Breast epithelium (tissue), 4 donors: ENCODE measurements around the gene ARRDC5. TPM values are rescaled to one million over a fixed set of nuclear protein-coding genes. Genes with fewer than 3 reads are reported as not detected.

Experiments used
- DNase-seq, 2 donors: peaks; one replicate each; pipeline ENCODE4 v3.0.0-alpha.2; 2019; ENCODE audit warnings: low spot score in 2 of 2
- H3K27ac ChIP-seq, 2 donors: fragments of 200-600 bp; sonication (generic) in 1 of 2; one replicate each; pipeline ENCODE4 v1.5.1; 2016 to 2019; ENCODE audit warnings: mild to moderate bottlenecking in 1 of 2
- H3K27me3 ChIP-seq, 2 donors: fragments of 200-600 bp; sonication (generic) in 1 of 2; one replicate each; pipeline versions ENCODE4 v1.5.1 to v1.6.0; 2017 to 2019; ENCODE audit warnings: control low read depth in 1 of 2, mild to moderate bottlenecking in 1 of 2
- H3K36me3 ChIP-seq: fragments of 200-600 bp; one replicate; pipeline ENCODE4 v1.5.1; 2019
- H3K4me1 ChIP-seq, 2 donors: fragments of 200-600 bp; sonication (generic); one replicate each; pipeline ENCODE4 v1.5.1; 2016 to 2019; ENCODE audit warnings: control low read depth in 1 of 2
- H3K4me3 ChIP-seq, 3 donors: fragments of 200-600 bp; sonication (generic); 1 replicate in 2 of 3; 2 replicates in 1 of 3; pipeline ENCODE4 v1.5.1; 2016 to 2019; ENCODE audit warnings: mild to moderate bottlenecking in 3 of 3, moderate library complexity in 2 of 3
- H3K9me3 ChIP-seq, 2 donors: fragments of 200-600 bp; sonication (generic) in 1 of 2; one replicate each; pipeline ENCODE4 v1.5.1; 2016 to 2019; ENCODE audit warnings: control low read depth in 1 of 2
- POLR2A ChIP-seq: fragments of 450-650 bp; IDR thresholded peaks from one replicate; pipeline ENCODE4 v1.6.1; 2016; ENCODE audit warnings: antibody characterized with exemption, mild to moderate bottlenecking, moderate library complexity
- POLR2AphosphoS5 ChIP-seq, 3 donors: sonication (generic); formaldehyde crosslinking; IDR thresholded peaks; one replicate each; pipeline ENCODE4 v1.6.1; 2017; ENCODE audit warnings: antibody characterized with exemption in 3 of 3
- intact Hi-C: fragments of 100-400 bp; cut with DNase I; formaldehyde crosslinking; loops from one replicate; pipeline ENCODE4 v1.15.1; 2023; ENCODE audit warnings: low total_unique reads
- total RNA-seq, 3 donors: library from RNA; depleted of rRNA; stranded (reverse); fragments of >200 nt; gene quantifications; one replicate each; pipeline ENCODE4 v1.1.0, GENCODE V29; 2016
- TF ChIP-seq, protein P1 (sequence below), 3 donors: fragments of 450-650 bp; IDR thresholded peaks; one replicate each; pipeline ENCODE4 v1.5.1; 2016 to 2017; ENCODE audit warnings: antibody characterized with exemption in 3 of 3, mild to moderate bottlenecking in 3 of 3, moderate library complexity in 3 of 3

ARRDC5 gene
- total RNA-seq, 3 donors from 2014 or later = 0.64 TPM; not detected in 2

DNA sequence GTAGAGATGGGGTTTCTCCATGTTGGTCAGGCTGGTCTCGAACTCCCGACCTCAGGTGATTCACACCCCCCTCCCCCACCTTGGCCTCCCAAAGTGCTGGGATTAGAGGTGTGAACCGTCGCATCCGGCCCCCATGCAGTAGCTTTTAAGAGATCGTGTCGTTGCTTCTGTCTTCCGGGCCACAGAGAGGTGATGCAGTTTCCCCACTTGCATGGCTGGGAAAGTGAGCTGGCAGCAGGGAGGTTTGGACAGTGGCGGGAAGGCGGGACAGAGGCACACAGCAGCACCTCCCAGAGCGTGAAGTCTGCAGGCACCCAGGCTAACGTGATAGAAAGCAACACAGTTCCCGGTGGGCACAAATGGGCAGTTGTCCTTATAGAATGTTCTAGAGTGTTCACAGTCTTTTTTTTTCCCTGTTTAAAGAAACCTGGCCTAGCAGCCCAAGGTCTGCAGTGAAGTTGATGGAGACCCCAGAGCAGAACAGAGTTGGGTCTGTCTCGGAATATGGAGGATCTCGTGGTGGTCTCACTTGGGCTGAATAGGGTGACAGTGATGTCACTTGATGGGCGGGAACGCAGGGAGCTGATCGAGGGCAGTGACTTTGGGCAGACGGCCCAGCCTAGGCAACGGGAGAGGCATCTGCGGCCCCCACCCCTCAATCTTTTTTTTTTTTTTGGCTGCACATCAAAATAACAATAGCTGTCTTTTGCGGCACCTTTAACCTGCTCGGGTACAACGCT, 11.5 kb upstream of the ARRDC5 start:
- intact Hi-C loops = no loop called here
- Histone ChIP-seq H3K27me3 (no peaks in the 10 kb centered on the region), H3K9me3 (no peaks in the 10 kb centered on the region), H3K27ac (no peak overlapping the region), H3K36me3 (no peaks in the 10 kb centered on the region), H3K4me1 (peaks cover 15 to 17% of the 10 kb centered on the region in 2 donors), H3K4me3 (no peak overlapping the region)
- DNase-seq = no peak
- TF ChIP-seq POLR2AphosphoS5 (IDR thresholded peaks at IDR 0.05) (no peak), POLR2A (no peak)
- TF ChIP-seq, protein P1, sequence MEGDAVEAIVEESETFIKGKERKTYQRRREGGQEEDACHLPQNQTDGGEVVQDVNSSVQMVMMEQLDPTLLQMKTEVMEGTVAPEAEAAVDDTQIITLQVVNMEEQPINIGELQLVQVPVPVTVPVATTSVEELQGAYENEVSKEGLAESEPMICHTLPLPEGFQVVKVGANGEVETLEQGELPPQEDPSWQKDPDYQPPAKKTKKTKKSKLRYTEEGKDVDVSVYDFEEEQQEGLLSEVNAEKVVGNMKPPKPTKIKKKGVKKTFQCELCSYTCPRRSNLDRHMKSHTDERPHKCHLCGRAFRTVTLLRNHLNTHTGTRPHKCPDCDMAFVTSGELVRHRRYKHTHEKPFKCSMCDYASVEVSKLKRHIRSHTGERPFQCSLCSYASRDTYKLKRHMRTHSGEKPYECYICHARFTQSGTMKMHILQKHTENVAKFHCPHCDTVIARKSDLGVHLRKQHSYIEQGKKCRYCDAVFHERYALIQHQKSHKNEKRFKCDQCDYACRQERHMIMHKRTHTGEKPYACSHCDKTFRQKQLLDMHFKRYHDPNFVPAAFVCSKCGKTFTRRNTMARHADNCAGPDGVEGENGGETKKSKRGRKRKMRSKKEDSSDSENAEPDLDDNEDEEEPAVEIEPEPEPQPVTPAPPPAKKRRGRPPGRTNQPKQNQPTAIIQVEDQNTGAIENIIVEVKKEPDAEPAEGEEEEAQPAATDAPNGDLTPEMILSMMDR (IDR thresholded peaks at IDR 0.05) = no peak

DNA sequence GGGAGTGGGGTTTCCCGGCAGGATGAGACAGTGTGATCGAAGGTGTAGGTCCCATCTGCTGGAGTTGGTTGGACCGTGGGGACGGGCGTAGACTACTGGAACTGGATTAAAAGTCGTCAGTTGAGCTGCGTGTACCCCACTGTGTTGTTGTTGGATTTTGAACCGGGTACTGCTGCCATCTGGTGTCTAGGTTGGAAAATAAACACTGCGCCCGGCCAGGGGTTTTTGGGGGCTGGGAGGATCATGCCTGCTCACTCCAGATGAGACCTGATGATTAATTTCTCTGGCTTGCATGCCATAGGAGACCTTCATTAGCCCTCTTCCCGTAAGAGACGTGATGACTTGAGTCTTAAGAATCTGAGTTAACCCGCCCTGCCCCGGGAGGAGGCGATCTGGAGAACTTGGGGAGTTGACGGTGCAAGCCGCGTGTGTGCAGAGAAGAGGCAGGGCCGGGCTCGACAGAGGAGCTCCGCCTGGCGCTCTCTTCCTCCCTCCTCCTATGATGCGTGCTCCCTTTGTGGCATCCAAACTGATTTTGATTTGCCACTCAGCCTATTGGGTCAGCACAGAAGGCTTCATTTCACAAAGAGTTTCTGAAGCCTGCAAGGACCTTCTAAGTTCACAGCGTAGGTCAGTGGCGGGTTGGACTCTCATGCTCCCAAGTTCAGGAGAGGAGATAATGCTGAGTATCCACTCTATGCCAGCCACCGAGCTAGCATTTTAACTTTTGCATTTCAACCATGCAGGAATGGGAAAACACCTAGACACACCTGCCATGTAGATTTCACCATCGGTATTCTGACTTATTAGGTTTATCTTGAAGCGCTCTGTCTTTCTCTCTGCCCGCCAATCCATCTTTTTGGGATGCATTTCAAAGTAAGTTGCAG, 9.3 kb upstream of the ARRDC5 start:
- peak in 1 of 2 donors; percentile 36 for DNase-seq
- H3K4me3 ChIP-seq = peak overlapping the region; percentile 10 to 72 (median 10)
- intact Hi-C loops = no loop called here
- peaks cover 15 to 20% of the 10 kb centered on the region in 2 donors for H3K4me1 ChIP-seq
- TF ChIP-seq POLR2AphosphoS5 (IDR thresholded peaks at IDR 0.05) (peak in 2 of 3 donors; percentile 22 to 28), POLR2A (no peak)
- TF ChIP-seq, protein P1 (IDR thresholded peaks at IDR 0.05) = peak; percentile 63 to 77 (median 68)
- peak overlapping the region in 1 of 2 donors; percentile 38 for H3K27ac ChIP-seq
- no peaks in the 10 kb centered on the region for H3K9me3 ChIP-seq
- no peaks in the 10 kb centered on the region for H3K27me3 ChIP-seq
- H3K36me3 ChIP-seq = no peaks in the 10 kb centered on the region

DNA sequence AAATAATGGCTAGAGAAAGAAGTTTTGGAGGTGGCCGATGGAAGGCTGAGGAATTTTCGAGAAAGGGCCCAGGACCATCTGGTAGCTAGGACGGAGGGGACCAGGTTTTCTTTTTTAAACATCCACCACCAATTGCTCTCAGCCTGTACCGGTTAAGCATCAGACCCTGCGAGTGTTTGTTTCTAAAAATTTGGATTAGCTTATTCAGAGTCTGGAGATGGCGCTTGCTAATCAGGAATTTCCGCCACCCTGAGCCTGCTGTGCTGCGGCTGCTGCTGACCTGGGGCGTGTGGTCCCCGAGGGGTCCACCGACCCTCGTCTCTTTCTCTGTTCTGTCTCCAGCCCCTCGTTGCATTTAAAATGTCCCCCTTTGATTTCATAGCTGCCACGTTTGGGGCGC, 8.6 kb upstream of the ARRDC5 start:
- intact Hi-C loops = no loop called here
- Histone ChIP-seq H3K27ac (no peak overlapping the region), H3K4me3 (peak overlapping the region; percentile 10 to 72 (median 10)), H3K27me3 (no peaks in the 10 kb centered on the region), H3K4me1 (peaks cover 15 to 20% of the 10 kb centered on the region in 2 donors), H3K36me3 (no peaks in the 10 kb centered on the region), H3K9me3 (no peaks in the 10 kb centered on the region)
- no peak for DNase-seq
- TF ChIP-seq, protein P1 (IDR thresholded peaks at IDR 0.05) = no peak
- no peak for TF ChIP-seq POLR2AphosphoS5 (IDR thresholded peaks at IDR 0.05)

DNA sequence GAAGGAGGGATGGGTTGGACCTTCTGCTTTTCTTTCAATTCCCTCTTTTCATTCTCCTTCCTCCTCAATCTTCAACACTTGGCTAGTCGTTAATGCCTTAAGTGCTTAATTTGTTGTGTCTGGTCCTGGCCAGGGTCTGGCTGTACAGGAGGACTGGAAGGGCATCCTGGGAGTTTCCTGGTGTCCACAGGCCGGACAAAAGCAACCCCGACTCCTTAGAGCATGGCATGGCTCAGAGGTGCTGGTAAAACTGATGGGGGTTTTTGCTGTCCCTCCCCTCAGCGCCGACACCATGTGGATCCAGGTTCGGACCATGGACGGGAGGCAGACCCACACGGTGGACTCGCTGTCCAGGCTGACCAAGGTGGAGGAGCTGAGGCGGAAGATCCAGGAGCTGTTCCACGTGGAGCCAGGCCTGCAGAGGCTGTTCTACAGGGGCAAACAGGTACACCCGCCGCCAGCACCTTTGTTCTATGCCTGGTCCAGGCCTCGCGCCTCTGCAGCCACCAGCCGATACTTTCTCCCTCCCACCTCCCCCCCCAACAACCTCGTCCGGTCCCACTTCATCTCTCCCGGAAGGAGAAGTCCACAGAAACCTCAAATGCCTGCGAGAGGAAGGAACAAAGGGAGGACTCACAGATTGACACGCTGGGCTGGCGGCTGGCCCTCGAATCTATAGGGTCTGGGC, 8.0 kb upstream of the ARRDC5 start:
- Histone ChIP-seq H3K9me3 (no peaks in the 10 kb centered on the region), H3K27ac (no peak overlapping the region), H3K4me1 (peaks cover 15 to 20% of the 10 kb centered on the region in 2 donors), H3K27me3 (no peaks in the 10 kb centered on the region), H3K36me3 (no peaks in the 10 kb centered on the region), H3K4me3 (peak overlapping the region; percentile 58 to 72 (median 71))
- DNase-seq = no peak
- TF ChIP-seq, protein P1 (IDR thresholded peaks at IDR 0.05) = no peak
- TF ChIP-seq POLR2A = no peak
- no peak for TF ChIP-seq POLR2AphosphoS5 (IDR thresholded peaks at IDR 0.05)
- intact Hi-C loops = no loop called here
